ENCODE results near the gene SEC23A. TPM values are rescaled to one million over a fixed set of nuclear protein-coding genes. Genes with fewer than 3 reads are reported as not detected.

SEC23A gene
- total RNA-seq, 2 donors from 2014 or later = 85.1 to 104 TPM

GRCh38 chr14:39005044-39005880 lies 97.8 kb downstream of the SEC23A start:
- no peaks in the 10 kb centered on the region for H3K4me1 ChIP-seq
- H3K27me3 ChIP-seq = no peaks in the 10 kb centered on the region
- H3K4me3 ChIP-seq = no peak overlapping the region
- H3K36me3 ChIP-seq = no peaks in the 10 kb centered on the region
- DNase-seq (ENCODE audit: low spot score) = no peak
- H3K27ac ChIP-seq = no peak overlapping the region
- TF ChIP-seq, protein P1, sequence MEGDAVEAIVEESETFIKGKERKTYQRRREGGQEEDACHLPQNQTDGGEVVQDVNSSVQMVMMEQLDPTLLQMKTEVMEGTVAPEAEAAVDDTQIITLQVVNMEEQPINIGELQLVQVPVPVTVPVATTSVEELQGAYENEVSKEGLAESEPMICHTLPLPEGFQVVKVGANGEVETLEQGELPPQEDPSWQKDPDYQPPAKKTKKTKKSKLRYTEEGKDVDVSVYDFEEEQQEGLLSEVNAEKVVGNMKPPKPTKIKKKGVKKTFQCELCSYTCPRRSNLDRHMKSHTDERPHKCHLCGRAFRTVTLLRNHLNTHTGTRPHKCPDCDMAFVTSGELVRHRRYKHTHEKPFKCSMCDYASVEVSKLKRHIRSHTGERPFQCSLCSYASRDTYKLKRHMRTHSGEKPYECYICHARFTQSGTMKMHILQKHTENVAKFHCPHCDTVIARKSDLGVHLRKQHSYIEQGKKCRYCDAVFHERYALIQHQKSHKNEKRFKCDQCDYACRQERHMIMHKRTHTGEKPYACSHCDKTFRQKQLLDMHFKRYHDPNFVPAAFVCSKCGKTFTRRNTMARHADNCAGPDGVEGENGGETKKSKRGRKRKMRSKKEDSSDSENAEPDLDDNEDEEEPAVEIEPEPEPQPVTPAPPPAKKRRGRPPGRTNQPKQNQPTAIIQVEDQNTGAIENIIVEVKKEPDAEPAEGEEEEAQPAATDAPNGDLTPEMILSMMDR (IDR thresholded peaks at IDR 0.05) = no peak
- H3K9me3 ChIP-seq = no peaks in the 10 kb centered on the region

GRCh38 chr14:38999949-39000348 lies 103.1 kb downstream of the SEC23A start:
- no peaks in the 10 kb centered on the region for H3K36me3 ChIP-seq
- H3K9me3 ChIP-seq = no peaks in the 10 kb centered on the region
- H3K27ac ChIP-seq = no peak overlapping the region
- H3K27me3 ChIP-seq = no peaks in the 10 kb centered on the region
- DNase-seq (ENCODE audit: low spot score) = no peak
- H3K4me1 ChIP-seq = peaks cover 0 to 5% of the 10 kb centered on the region in 2 donors
- no peak overlapping the region for H3K4me3 ChIP-seq
- TF ChIP-seq, protein P1 (IDR thresholded peaks at IDR 0.05) = no peak

GRCh38 chr14:38994731-38995130 lies 108.3 kb downstream of the SEC23A start:
- H3K4me1 ChIP-seq = peaks cover 0 to 9% of the 10 kb centered on the region in 2 donors
- DNase-seq (ENCODE audit: low spot score) = no peak
- H3K27me3 ChIP-seq = no peaks in the 10 kb centered on the region
- no peaks in the 10 kb centered on the region for H3K9me3 ChIP-seq
- no peaks in the 10 kb centered on the region for H3K36me3 ChIP-seq
- no peak overlapping the region for H3K27ac ChIP-seq
- TF ChIP-seq, protein P1 (IDR thresholded peaks at IDR 0.05) = no peak
- no peak overlapping the region for H3K4me3 ChIP-seq

DNA sequence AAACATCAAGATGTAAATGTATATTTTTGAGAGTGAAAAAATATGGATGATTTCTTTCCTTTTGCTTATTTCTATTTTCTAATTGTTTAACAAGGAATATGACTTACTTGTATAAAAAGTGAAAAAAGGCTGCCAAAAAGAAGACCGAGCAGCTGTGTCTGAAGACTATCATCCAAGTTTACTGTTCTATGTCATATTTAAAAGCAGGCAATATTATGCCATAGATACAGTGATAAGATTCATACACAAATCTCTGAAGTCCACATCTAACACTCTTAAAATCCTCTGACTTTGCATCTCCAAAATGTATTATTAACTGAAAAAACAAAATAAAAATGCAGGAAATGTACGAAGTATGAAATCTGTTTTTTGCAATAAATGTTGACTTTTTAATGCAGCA lies 109.1 kb downstream of the SEC23A start:
- H3K4me1 ChIP-seq = peaks cover 0 to 9% of the 10 kb centered on the region in 2 donors
- DNase-seq (ENCODE audit: low spot score) = no peak
- no peaks in the 10 kb centered on the region for H3K27me3 ChIP-seq
- H3K9me3 ChIP-seq = no peaks in the 10 kb centered on the region
- H3K27ac ChIP-seq = no peak overlapping the region
- no peak overlapping the region for H3K4me3 ChIP-seq
- TF ChIP-seq, protein P1 (IDR thresholded peaks at IDR 0.05) = no peak
- H3K36me3 ChIP-seq = no peaks in the 10 kb centered on the region

DNA sequence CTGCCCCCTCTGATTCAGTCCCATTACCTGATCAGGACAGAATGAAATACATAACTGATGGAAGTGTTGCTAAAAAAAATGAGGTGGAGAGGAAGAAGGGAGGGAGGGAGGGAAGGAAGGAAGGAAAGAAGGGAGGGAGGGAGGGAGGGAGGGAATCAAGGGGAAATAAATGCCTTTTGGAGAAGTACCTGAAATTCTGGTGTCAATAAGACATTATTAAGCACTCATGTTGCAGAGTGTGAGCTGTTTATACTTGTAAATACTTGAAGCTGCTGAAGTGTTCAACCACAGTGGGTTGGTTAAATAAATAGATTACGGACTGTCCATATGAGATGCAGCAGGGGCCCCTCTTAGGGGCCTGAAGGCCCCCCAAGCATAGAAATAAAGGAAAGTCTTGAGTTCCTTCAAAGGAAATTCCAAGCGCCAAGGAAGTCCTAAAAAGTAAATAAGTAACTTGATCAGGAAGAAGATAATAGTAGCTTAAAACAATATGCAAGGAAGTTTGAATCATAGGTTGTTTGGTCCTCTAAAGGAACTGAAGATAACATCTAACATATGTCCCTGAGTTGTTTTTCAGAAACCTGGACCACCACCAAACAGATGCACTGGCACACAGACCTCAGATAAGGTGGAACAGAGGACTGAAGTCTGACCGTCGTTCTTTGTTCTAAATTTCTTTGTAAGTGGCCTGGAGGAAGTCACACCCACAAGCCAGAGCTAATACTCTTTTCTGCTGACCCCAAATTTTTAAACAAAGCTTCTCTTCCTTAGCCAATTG lies 110.8 kb downstream of the SEC23A start:
- Histone ChIP-seq H3K27me3 (no peaks in the 10 kb centered on the region), H3K4me1 (peaks cover 0 to 9% of the 10 kb centered on the region in 2 donors), H3K27ac (no peak overlapping the region), H3K36me3 (no peaks in the 10 kb centered on the region), H3K4me3 (no peak overlapping the region), H3K9me3 (no peaks in the 10 kb centered on the region)
- TF ChIP-seq, protein P1 (IDR thresholded peaks at IDR 0.05) = no peak
- DNase-seq (ENCODE audit: low spot score) = no peak

Measured in right atrium auricular region (tissue), 2 donors.